Measurements from ENCODE around the gene ASXL1. TPM values are rescaled to one million over a fixed set of nuclear protein-coding genes. Genes with fewer than 3 reads are reported as not detected.

ASXL1 gene
- total RNA-seq, 2 donors from 2014 or later, result 88.9 to 98.6 TPM

- Histone ChIP-seq H3K4me3 (ENCODE audit: low read length) (no peak overlapping the region), H3K36me3 (ENCODE audit: control insufficient read depth, insufficient read depth, low read length) (peaks cover 32% of the 10 kb centered on the region), H3K4me1 (ENCODE audit: control insufficient read depth, insufficient read depth, low read length) (no peaks in the 10 kb centered on the region), H3K27ac (ENCODE audit: low read depth, low read length) (no peak overlapping the region), H3K9ac (ENCODE audit: extremely low read depth, low read length, poor library complexity, severe bottlenecking) (no peak overlapping the region), H3K9me3 (ENCODE audit: control insufficient read depth, low read length) (no peaks in the 10 kb centered on the region), H3K27me3 (ENCODE audit: control insufficient read depth, insufficient read depth, low read length, poor library complexity, severe bottlenecking) (no peaks in the 10 kb centered on the region)
- peaks cover 28% of the 10 kb centered on the region for H3K36me3 Mint-ChIP-seq (ENCODE audit: low read depth)
- no peak overlapping the region for H3K4me3 Mint-ChIP-seq
- H3K27ac Mint-ChIP-seq, result no peak overlapping the region
- DNase-seq, result no peak
- TF ChIP-seq CTCF (conservative IDR thresholded peaks at IDR 0.05), result no peak
- H3K4me1 Mint-ChIP-seq, result peaks cover 17% of the 10 kb centered on the region
- WGBS, 2 experiments (ENCODE audit: insufficient coverage in 1 of 2, insufficient read length in 1 of 2), result 95% methylated on average over 12 of the region's 12 CpGs; no CpG with 5 or more reads in 1 of the 2 experiments
- no peaks in the 10 kb centered on the region for H3K27me3 Mint-ChIP-seq (ENCODE audit: insufficient read depth)
- H3K9me3 Mint-ChIP-seq, result no peaks in the 10 kb centered on the region
These were observed 109.6 kb downstream of the ASXL1 start for GRCh38 chr20:32467506-32468312.

- H3K4me3 ChIP-seq (ENCODE audit: low read length), result no peak overlapping the region
- peaks cover 21% of the 10 kb centered on the region for H3K4me1 Mint-ChIP-seq
- no peaks in the 10 kb centered on the region for H3K27me3 Mint-ChIP-seq (ENCODE audit: insufficient read depth)
- no peak overlapping the region for H3K27ac ChIP-seq (ENCODE audit: low read depth, low read length)
- H3K4me3 Mint-ChIP-seq, result no peak overlapping the region
- H3K4me1 ChIP-seq (ENCODE audit: control insufficient read depth, insufficient read depth, low read length), result no peaks in the 10 kb centered on the region
- H3K9ac ChIP-seq (ENCODE audit: extremely low read depth, low read length, poor library complexity, severe bottlenecking), result no peak overlapping the region
- H3K27me3 ChIP-seq (ENCODE audit: control insufficient read depth, insufficient read depth, low read length, poor library complexity, severe bottlenecking), result no peaks in the 10 kb centered on the region
- H3K36me3 Mint-ChIP-seq (ENCODE audit: low read depth), result peaks cover 29% of the 10 kb centered on the region
- H3K9me3 ChIP-seq (ENCODE audit: control insufficient read depth, low read length), result no peaks in the 10 kb centered on the region
- H3K9me3 Mint-ChIP-seq, result no peaks in the 10 kb centered on the region
- H3K36me3 ChIP-seq (ENCODE audit: control insufficient read depth, insufficient read depth, low read length), result peaks cover 32% of the 10 kb centered on the region
- 92 to 100% methylated on average over 4 to 6 of the region's 6 CpGs for WGBS, 2 experiments (ENCODE audit: insufficient coverage in 1 of 2, insufficient read length in 1 of 2)
- TF ChIP-seq CTCF (conservative IDR thresholded peaks at IDR 0.05), result no peak
- no peak for DNase-seq
- no peak overlapping the region for H3K27ac Mint-ChIP-seq
These were observed 110.1 kb downstream of the ASXL1 start for GRCh38 chr20:32468313-32468640.

GRCh38 chr20:32468860-32469259 lies 110.7 kb downstream of the ASXL1 start:
- Mint-ChIP-seq H3K27ac (no peak overlapping the region), H3K27me3 (ENCODE audit: insufficient read depth) (no peaks in the 10 kb centered on the region), H3K4me3 (no peak overlapping the region), H3K36me3 (ENCODE audit: low read depth) (peaks cover 32% of the 10 kb centered on the region), H3K4me1 (peaks cover 24% of the 10 kb centered on the region), H3K9me3 (no peaks in the 10 kb centered on the region)
- Histone ChIP-seq H3K4me1 (ENCODE audit: control insufficient read depth, insufficient read depth, low read length) (no peaks in the 10 kb centered on the region), H3K27me3 (ENCODE audit: control insufficient read depth, insufficient read depth, low read length, poor library complexity, severe bottlenecking) (no peaks in the 10 kb centered on the region), H3K36me3 (ENCODE audit: control insufficient read depth, insufficient read depth, low read length) (peaks cover 37% of the 10 kb centered on the region), H3K9me3 (ENCODE audit: control insufficient read depth, low read length) (no peaks in the 10 kb centered on the region), H3K27ac (ENCODE audit: low read depth, low read length) (no peak overlapping the region), H3K9ac (ENCODE audit: extremely low read depth, low read length, poor library complexity, severe bottlenecking) (no peak overlapping the region), H3K4me3 (ENCODE audit: low read length) (no peak overlapping the region)
- TF ChIP-seq CTCF (conservative IDR thresholded peaks at IDR 0.05), result no peak
- 93 to 100% methylated on average over 6 to 7 of the region's 7 CpGs for WGBS, 2 experiments (ENCODE audit: insufficient coverage in 1 of 2, insufficient read length in 1 of 2)
- DNase-seq, result no peak

Measured in endodermal cell (in vitro differentiated cells).